Vagina (tissue), 2 donors: ENCODE results near the gene EPG5. TPM values are rescaled to one million over a fixed set of nuclear protein-coding genes. Genes with fewer than 3 reads are reported as not detected.

Experiments used
- DNase-seq, 2 donors: peaks; one replicate each; pipeline ENCODE4 v3.0.0-alpha.2; 2017; ENCODE audit errors: extremely low spot score in 2 of 2
- H3K27ac ChIP-seq: fragments of 200-600 bp; sonication (generic); one replicate; pipeline ENCODE4 v1.5.1; 2019
- H3K27me3 ChIP-seq: fragments of 200-600 bp; sonication (generic); one replicate; pipeline ENCODE4 v1.5.1; 2019
- H3K36me3 ChIP-seq, 2 donors: fragments of 200-600 bp; sonication (generic); one replicate each; pipeline ENCODE4 v1.5.1; 2017 to 2019
- H3K4me1 ChIP-seq: fragments of 200-600 bp; sonication (generic); one replicate; pipeline ENCODE4 v1.5.1; 2019
- H3K4me3 ChIP-seq, 2 donors: fragments of 200-600 bp; sonication (generic); 1 replicate in 1 of 2; 2 replicates in 1 of 2; pipeline ENCODE4 v1.5.1; 2016 to 2019
- H3K9me3 ChIP-seq: fragments of 200-600 bp; sonication (generic); one replicate; pipeline ENCODE4 v1.5.1; 2019
- POLR2A ChIP-seq, 2 donors: fragments of 450-650 bp; IDR thresholded peaks; one replicate each; pipeline ENCODE4 v1.6.1; 2017; ENCODE audit warnings: antibody characterized with exemption in 2 of 2, mild to moderate bottlenecking in 2 of 2, moderate library complexity in 2 of 2
- POLR2AphosphoS5 ChIP-seq, 2 donors: sonication (generic); formaldehyde crosslinking; IDR thresholded peaks; one replicate each; pipeline ENCODE4 v1.9.0; 2017; ENCODE audit warnings: antibody characterized with exemption in 2 of 2, mild to moderate bottlenecking in 2 of 2, low read depth in 1 of 2; ENCODE audit not compliant: insufficient read depth in 1 of 2
- intact Hi-C: fragments of 100-400 bp; cut with DNase I; formaldehyde crosslinking; loops from one replicate; pipeline ENCODE4 v1.15.1; 2023
- total RNA-seq: library from RNA; depleted of rRNA; stranded (reverse); fragments of >200 nt; gene quantifications from one replicate; pipeline ENCODE4 v1.2.3, GENCODE V29; 2016
- TF ChIP-seq, protein P1 (sequence below), 3 experiments: fragments of 450-650 bp in 2 of 3; fragments of 200-600 bp in 1 of 3; sonication (generic) in 1 of 3; IDR thresholded peaks; one replicate each; pipeline ENCODE4 v1.5.1; 2017 to 2019; ENCODE audit warnings: antibody characterized with exemption in 3 of 3, mild to moderate bottlenecking in 2 of 3, moderate library complexity in 2 of 3

Gene EPG5
- total RNA-seq, 1 donor from 2014 or later, result 29.5 TPM

DNA sequence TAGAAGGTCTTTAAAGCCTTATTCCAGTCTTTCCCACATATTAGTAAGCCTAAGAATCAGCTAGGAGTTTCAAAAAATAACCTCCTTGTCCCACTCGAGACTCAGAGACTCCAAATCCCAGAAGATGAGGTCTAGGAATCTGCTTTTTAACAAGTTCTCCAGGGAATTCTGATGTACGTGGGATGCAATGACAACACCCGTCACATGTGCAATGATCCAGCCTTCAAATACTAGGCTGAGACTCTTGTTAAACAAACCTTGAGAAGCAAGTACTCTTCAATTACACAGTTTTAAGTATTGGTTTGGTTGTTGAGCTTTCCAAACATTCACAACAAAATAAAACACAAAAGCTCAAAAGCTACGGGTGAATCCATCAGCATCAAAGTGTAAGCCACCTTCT lies 53.9 kb downstream of the EPG5 start:
- Histone ChIP-seq H3K4me1 (no peaks in the 10 kb centered on the region), H3K27ac (no peak overlapping the region), H3K36me3 (peaks cover 0 to 85% of the 10 kb centered on the region in 2 donors)

GRCh38 chr18:45910405-45911023 lies 56.6 kb downstream of the EPG5 start:
- intact Hi-C loops, result no loop called here
- no peaks in the 10 kb centered on the region for H3K9me3 ChIP-seq
- H3K4me1 ChIP-seq, result no peaks in the 10 kb centered on the region
- no peak for TF ChIP-seq POLR2AphosphoS5 (IDR thresholded peaks at IDR 0.05; ENCODE audit: insufficient read depth in 1 of 2, low read depth in 1 of 2)
- TF ChIP-seq, protein P1, sequence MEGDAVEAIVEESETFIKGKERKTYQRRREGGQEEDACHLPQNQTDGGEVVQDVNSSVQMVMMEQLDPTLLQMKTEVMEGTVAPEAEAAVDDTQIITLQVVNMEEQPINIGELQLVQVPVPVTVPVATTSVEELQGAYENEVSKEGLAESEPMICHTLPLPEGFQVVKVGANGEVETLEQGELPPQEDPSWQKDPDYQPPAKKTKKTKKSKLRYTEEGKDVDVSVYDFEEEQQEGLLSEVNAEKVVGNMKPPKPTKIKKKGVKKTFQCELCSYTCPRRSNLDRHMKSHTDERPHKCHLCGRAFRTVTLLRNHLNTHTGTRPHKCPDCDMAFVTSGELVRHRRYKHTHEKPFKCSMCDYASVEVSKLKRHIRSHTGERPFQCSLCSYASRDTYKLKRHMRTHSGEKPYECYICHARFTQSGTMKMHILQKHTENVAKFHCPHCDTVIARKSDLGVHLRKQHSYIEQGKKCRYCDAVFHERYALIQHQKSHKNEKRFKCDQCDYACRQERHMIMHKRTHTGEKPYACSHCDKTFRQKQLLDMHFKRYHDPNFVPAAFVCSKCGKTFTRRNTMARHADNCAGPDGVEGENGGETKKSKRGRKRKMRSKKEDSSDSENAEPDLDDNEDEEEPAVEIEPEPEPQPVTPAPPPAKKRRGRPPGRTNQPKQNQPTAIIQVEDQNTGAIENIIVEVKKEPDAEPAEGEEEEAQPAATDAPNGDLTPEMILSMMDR (IDR thresholded peaks at IDR 0.05), result peak in 1 of 3 experiments; percentile 51
- no peak for TF ChIP-seq POLR2A (IDR thresholded peaks at IDR 0.05)
- peaks cover 0 to 83% of the 10 kb centered on the region in 2 donors for H3K36me3 ChIP-seq
- no peak overlapping the region for H3K4me3 ChIP-seq
- H3K27ac ChIP-seq, result no peak overlapping the region
- no peak for DNase-seq
- H3K27me3 ChIP-seq, result no peaks in the 10 kb centered on the region

More for the DNA sequence above, 53.9 kb downstream of the EPG5 start:
- intact Hi-C loops, result no loop called here
- H3K27me3 ChIP-seq, result no peaks in the 10 kb centered on the region
- no peak for TF ChIP-seq POLR2A (IDR thresholded peaks at IDR 0.05)
- no peak for TF ChIP-seq POLR2AphosphoS5 (IDR thresholded peaks at IDR 0.05; ENCODE audit: insufficient read depth in 1 of 2, low read depth in 1 of 2)
- TF ChIP-seq, protein P1 (IDR thresholded peaks at IDR 0.05), result no peak
- DNase-seq, result no peak
- no peak overlapping the region for H3K4me3 ChIP-seq
- no peaks in the 10 kb centered on the region for H3K9me3 ChIP-seq

- H3K27me3 ChIP-seq, result no peaks in the 10 kb centered on the region
- TF ChIP-seq POLR2AphosphoS5 (IDR thresholded peaks at IDR 0.05; ENCODE audit: insufficient read depth in 1 of 2, low read depth in 1 of 2) (no peak), POLR2A (IDR thresholded peaks at IDR 0.05) (no peak)
- TF ChIP-seq, protein P1 (IDR thresholded peaks at IDR 0.05), result no peak
- H3K9me3 ChIP-seq, result no peaks in the 10 kb centered on the region
- H3K4me1 ChIP-seq, result no peaks in the 10 kb centered on the region
- peaks cover 0 to 60% of the 10 kb centered on the region in 2 donors for H3K36me3 ChIP-seq
- intact Hi-C loops, result no loop called here
- no peak overlapping the region for H3K27ac ChIP-seq
- DNase-seq, result no peak
- no peak overlapping the region for H3K4me3 ChIP-seq
These were observed 65.4 kb downstream of the EPG5 start for GRCh38 chr18:45901654-45902210.

DNA sequence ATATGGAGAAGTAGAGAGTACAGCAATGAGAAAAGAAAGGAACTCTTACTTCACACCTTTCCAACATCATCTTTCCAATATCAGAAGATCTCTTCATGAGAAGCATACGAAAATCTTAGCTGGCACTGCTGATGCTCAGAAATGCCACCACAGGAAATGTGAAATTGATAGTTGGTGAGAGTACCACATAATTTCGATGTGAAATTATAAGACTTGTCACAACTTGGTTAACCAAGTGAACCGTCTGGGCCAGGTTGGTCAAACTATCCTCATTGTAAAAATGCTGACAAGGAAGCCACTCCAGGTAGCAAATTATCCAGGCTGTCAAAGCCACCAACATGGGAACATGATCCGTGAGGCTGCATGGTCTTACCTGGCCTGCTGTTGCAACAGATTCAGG lies 66.5 kb downstream of the EPG5 start:
- TF ChIP-seq, protein P1 (IDR thresholded peaks at IDR 0.05), result no peak
- TF ChIP-seq POLR2AphosphoS5 (IDR thresholded peaks at IDR 0.05; ENCODE audit: insufficient read depth in 1 of 2, low read depth in 1 of 2) (no peak), POLR2A (IDR thresholded peaks at IDR 0.05) (no peak)
- no peak overlapping the region for H3K4me3 ChIP-seq
- H3K36me3 ChIP-seq, result peaks cover 0 to 57% of the 10 kb centered on the region in 2 donors
- H3K4me1 ChIP-seq, result no peaks in the 10 kb centered on the region
- no peaks in the 10 kb centered on the region for H3K27me3 ChIP-seq
- H3K9me3 ChIP-seq, result no peaks in the 10 kb centered on the region
- DNase-seq, result no peak
- intact Hi-C loops, result no loop called here
- no peak overlapping the region for H3K27ac ChIP-seq

- peaks cover 0 to 39% of the 10 kb centered on the region in 2 donors for H3K36me3 ChIP-seq
- TF ChIP-seq POLR2A (IDR thresholded peaks at IDR 0.05), result no peak
- TF ChIP-seq, protein P1 (IDR thresholded peaks at IDR 0.05), result no peak
- TF ChIP-seq POLR2AphosphoS5 (IDR thresholded peaks at IDR 0.05; ENCODE audit: insufficient read depth in 1 of 2, low read depth in 1 of 2), result no peak
These were observed 70.1 kb downstream of the EPG5 start for GRCh38 chr18:45896991-45897390.

More at GRCh38 chr18:45896991-45897390, 70.1 kb downstream of the EPG5 start:
- Histone ChIP-seq H3K4me3 (no peak overlapping the region), H3K27me3 (no peaks in the 10 kb centered on the region), H3K27ac (peak overlapping the region; percentile 30), H3K4me1 (no peaks in the 10 kb centered on the region), H3K9me3 (no peaks in the 10 kb centered on the region)
- DNase-seq, result no peak
- intact Hi-C loops, result no loop called here
